ENCODE data around the gene HRH2. TPM values are rescaled to one million over a fixed set of nuclear protein-coding genes. Genes with fewer than 3 reads are reported as not detected.
A peak's percentile ranks its signal among the peaks of the same experiment; 100 is the strongest.

The HRH2 gene
- total and polyA plus RNA-seq, 2 experiments from 2014 or later: 12.7 to 23.3 TPM

- no peak for TF ChIP-seq CTCF (IDR thresholded peaks at IDR 0.05; ENCODE audit: low read depth, low read length)
- peaks cover 16% of the 10 kb centered on the region for H3K4me1 ChIP-seq (ENCODE audit: low read depth)
These were observed 34.5 kb downstream of the HRH2 start for GRCh38 chr5:175692235-175692995.

GRCh38 chr5:175692996-175693710 is 35.3 kb downstream of the HRH2 start:
- H3K36me3 ChIP-seq: no peaks in the 10 kb centered on the region
- TF ChIP-seq CTCF (IDR thresholded peaks at IDR 0.05; ENCODE audit: low read depth, low read length): no peak
- H3K4me3 ChIP-seq: no peak overlapping the region
- H3K27ac ChIP-seq: peak overlapping the region; percentile 28
- H3K27me3 ChIP-seq: no peaks in the 10 kb centered on the region
- DNase-seq (ENCODE audit: low read depth in 1 of 2, low spot score in 1 of 2): no peak
- H3K4me1 ChIP-seq (ENCODE audit: low read depth): peaks cover 16% of the 10 kb centered on the region
- no peaks in the 10 kb centered on the region for H3K9me3 ChIP-seq (ENCODE audit: low read depth)

More at GRCh38 chr5:175692235-175692995, 34.5 kb downstream of the HRH2 start:
- no peak overlapping the region for H3K27ac ChIP-seq
- DNase-seq (ENCODE audit: low read depth in 1 of 2, low spot score in 1 of 2): no peak
- H3K9me3 ChIP-seq (ENCODE audit: low read depth): no peaks in the 10 kb centered on the region
- no peaks in the 10 kb centered on the region for H3K36me3 ChIP-seq
- no peak overlapping the region for H3K4me3 ChIP-seq
- H3K27me3 ChIP-seq: no peaks in the 10 kb centered on the region

GRCh38 chr5:175693741-175694140 is 35.9 kb downstream of the HRH2 start:
- Histone ChIP-seq H3K4me3 (no peak overlapping the region), H3K9me3 (ENCODE audit: low read depth) (no peaks in the 10 kb centered on the region), H3K4me1 (ENCODE audit: low read depth) (peaks cover 16% of the 10 kb centered on the region), H3K27ac (no peak overlapping the region), H3K36me3 (no peaks in the 10 kb centered on the region), H3K27me3 (no peaks in the 10 kb centered on the region)
- no peak for TF ChIP-seq CTCF (IDR thresholded peaks at IDR 0.05; ENCODE audit: low read depth, low read length)
- DNase-seq (ENCODE audit: low read depth in 1 of 2, low spot score in 1 of 2): no peak

GRCh38 chr5:175694371-175695160 is 36.7 kb downstream of the HRH2 start:
- peak overlapping the region; percentile 6 for H3K27ac ChIP-seq
- H3K9me3 ChIP-seq (ENCODE audit: low read depth): no peaks in the 10 kb centered on the region
- no peaks in the 10 kb centered on the region for H3K27me3 ChIP-seq
- no peak for TF ChIP-seq CTCF (IDR thresholded peaks at IDR 0.05; ENCODE audit: low read depth, low read length)
- no peaks in the 10 kb centered on the region for H3K36me3 ChIP-seq
- no peak overlapping the region for H3K4me3 ChIP-seq
- no peak for DNase-seq (ENCODE audit: low read depth in 1 of 2, low spot score in 1 of 2)
- peaks cover 16% of the 10 kb centered on the region for H3K4me1 ChIP-seq (ENCODE audit: low read depth)
